Hepatic stellate cell (primary cell): ENCODE measurements around the gene CRIM1.

Source experiments
- DNase-seq: peaks from one replicate; pipeline ENCODE4 v3.0.0; 2011; ENCODE audit warnings: low spot score

CRIM1 gene

GRCh38 chr2:36578343-36579296 lies 223.0 kb downstream of the CRIM1 start:
- DNase-seq: no peak

GRCh38 chr2:36579297-36579664 lies 223.7 kb downstream of the CRIM1 start:
- DNase-seq: no peak

- DNase-seq: no peak
Observed at GRCh38 chr2:36582538-36582937, 227.0 kb downstream of the CRIM1 start.

GRCh38 chr2:36582951-36583350 lies 227.4 kb downstream of the CRIM1 start:
- DNase-seq: no peak

GRCh38 chr2:36584148-36584794 lies 228.7 kb downstream of the CRIM1 start:
- no peak for DNase-seq

GRCh38 chr2:36586672-36587071 lies 231.1 kb downstream of the CRIM1 start:
- no peak for DNase-seq

GRCh38 chr2:36587101-36587500 lies 231.5 kb downstream of the CRIM1 start:
- no peak for DNase-seq

GRCh38 chr2:36587556-36587955 lies 232.0 kb downstream of the CRIM1 start:
- DNase-seq: no peak

GRCh38 chr2:36589230-36589630 lies 233.7 kb downstream of the CRIM1 start:
- no peak for DNase-seq

- no peak for DNase-seq
Observed at GRCh38 chr2:36594849-36595248, 239.3 kb downstream of the CRIM1 start.

GRCh38 chr2:36596397-36596796 lies 240.8 kb downstream of the CRIM1 start:
- no peak for DNase-seq

- DNase-seq: no peak
Observed at GRCh38 chr2:36597003-36597531, 241.5 kb downstream of the CRIM1 start.

- DNase-seq: peak; percentile 81
Observed at GRCh38 chr2:36597532-36598377, 242.2 kb downstream of the CRIM1 start, which contains the start of gene FEZ2. TSS of gene FEZ2 (minus strand) at chr2:36598168. CDS start at chr2:36598142, 26 bp downstream.
